HepG2 (cell line): ENCODE data around the gene KCNK10. TPM values are rescaled to one million over a fixed set of nuclear protein-coding genes. Genes with fewer than 3 reads are reported as not detected.

Experiments used
- ATAC-seq: fragments of 200-7000 bp; cut with Tn5 transposase; 3 replicates; pipeline ENCODE4 v1.9.1; 2020; ENCODE audit warnings: mild to moderate bottlenecking, moderate library complexity
- BruUV-seq: library from RNA; stranded (reverse); fragments of 400-500 nt; replicated peaks from 2 replicates; lab custom pipeline; 2021; lab: Mats Ljungman, UMichigan
- CTCF ChIA-PET: fragments of 300-600 bp; formaldehyde crosslinking; extraction: SDS; loops from one replicate; lab custom pipeline; 2021; ENCODE audit warnings: low total read pairs, inconsistent platforms, low intra/inter-chr PET ratio; lab: Yijun Ruan, JAX
- POLR2A ChIA-PET: fragments of 350-600 bp; sonication (Branson Sonifier 250); formaldehyde crosslinking; loops from one replicate; lab custom pipeline; 2020; ENCODE audit warnings: antibody characterized with exemption, inconsistent platforms; lab: Yijun Ruan, JAX
- DNase-seq: peaks from one replicate; pipeline ENCODE4 v3.0.0-alpha.2; 2015; ENCODE audit warnings: low spot score
- FAIRE-seq: peaks from 3 replicates; lab custom pipeline; 2011; peaks lifted over from hg19 to GRCh38; lab: Jason Lieb, UNC
- H2AFZ ChIP-seq: one replicate; pipeline ENCODE4 v1.6.1; 2011; ENCODE audit warnings: low read length, inconsistent platforms
- H3K27ac ChIP-seq: fragments of 300-600 bp; 3 replicates; pipeline ENCODE4 v1.8.0; 2011; ENCODE audit warnings: mixed run types, mild to moderate bottlenecking, mixed read lengths, low read length, inconsistent platforms; ENCODE audit not compliant: insufficient read depth; ENCODE audit errors: extremely low read length
- H3K27me3 ChIP-seq, 2 experiments: fragments of 200-600 bp in 1 of 2; 2 replicates in 1 of 2; 3 replicates in 1 of 2; pipeline versions ENCODE4 v1.6.0 to v1.8.0; 2011; ENCODE audit warnings: low read length in 2 of 2, mild to moderate bottlenecking in 2 of 2, moderate library complexity in 2 of 2, inconsistent platforms in 1 of 2; ENCODE audit not compliant: insufficient read depth in 2 of 2, control insufficient read depth in 1 of 2
- H3K36me3 ChIP-seq, 2 experiments: fragments of 200-600 bp in 1 of 2; replicated peaks in 1 of 2; 2 replicates in 1 of 2; 3 replicates in 1 of 2; pipeline versions ENCODE4 v1.5.1 to v1.8.0; 2011; ENCODE audit warnings: low read length in 2 of 2, inconsistent platforms in 1 of 2; ENCODE audit not compliant: insufficient read depth in 2 of 2, control insufficient read depth in 1 of 2
- H3K4me1 ChIP-seq: 2 replicates; pipeline ENCODE4 v1.5.1; 2012; ENCODE audit warnings: low read length, inconsistent platforms; ENCODE audit not compliant: insufficient read depth
- H3K4me2 ChIP-seq: 2 replicates; pipeline ENCODE4 v1.6.0; 2011; ENCODE audit warnings: low read depth, low read length, inconsistent platforms
- H3K4me3 ChIP-seq, 3 experiments: fragments of 200-600 bp in 1 of 3; sonication (generic), shearing (Covaris generic) in 1 of 3; replicated peaks in 1 of 3; 2 replicates each; pipeline ENCODE4 v1.5.1; 2011 to 2016; ENCODE audit warnings: low read length in 3 of 3, inconsistent platforms in 2 of 3, low read depth in 2 of 3, mild to moderate bottlenecking in 2 of 3, control low read depth in 1 of 3, mixed read lengths in 1 of 3; ENCODE audit not compliant: insufficient read depth in 1 of 3
- H3K79me2 ChIP-seq: one replicate; pipeline ENCODE4 v1.6.1; 2011; ENCODE audit warnings: low read length, inconsistent platforms; ENCODE audit not compliant: insufficient read depth
- H3K9ac ChIP-seq: 2 replicates; pipeline ENCODE4 v1.6.0; 2011; ENCODE audit warnings: mild to moderate bottlenecking, low read depth, low read length, inconsistent platforms; ENCODE audit not compliant: insufficient read depth
- H3K9me3 ChIP-seq: 2 replicates; pipeline ENCODE4 v1.5.1; 2012; ENCODE audit warnings: mild to moderate bottlenecking, low read length
- H4K20me1 ChIP-seq: 2 replicates; pipeline ENCODE4 v1.6.0; 2011; ENCODE audit warnings: inconsistent platforms, mild to moderate bottlenecking, low read length, moderate library complexity; ENCODE audit not compliant: insufficient read depth
- HNRNPL ChIP-seq: fragments of 200-400 bp; formaldehyde crosslinking; IDR thresholded peaks from 2 replicates; pipeline ENCODE4 v1.6.1; 2017; ENCODE audit warnings: mild to moderate bottlenecking, low read depth, low read length
- REL ChIP-seq: sonication (generic); formaldehyde crosslinking; conservative IDR thresholded peaks from 2 replicates; pipeline ENCODE4 v1.8.0; 2022; ENCODE audit warnings: mild to moderate bottlenecking, missing genetic modification reagents, moderate library complexity
- ZBTB40 ChIP-seq, 2 experiments: fragments of 450-650 bp in 1 of 2; sonication (generic) in 1 of 2; formaldehyde crosslinking in 1 of 2; IDR thresholded peaks; 2 replicates each; pipeline versions ENCODE4 v1.6.1 to v1.8.0; 2016 to 2022; ENCODE audit warnings: antibody characterized with exemption in 1 of 2, mild to moderate bottlenecking in 1 of 2, missing genetic modification reagents in 1 of 2
- WGBS: methylation state at CpG from one replicate; pipeline ENCODE4 v1.1.6; 2017; ENCODE audit warnings: low lambda C conversion rate; 5-methylcytosine and 5-hydroxymethylcytosine counted together
- in situ Hi-C: cut with HindIII; loops from 2 replicates; pipeline ENCODE4 v1.10.0; 2017; ENCODE audit warnings: low pct_unique_long_range_greater_than_20kb; ENCODE audit not compliant: extremely low pct_ligation_motif_present
- intact Hi-C: fragments of 100-400 bp; cut with micrococcal nuclease; formaldehyde crosslinking; loops from one replicate; pipeline ENCODE4 v1.10.0; 2022; ENCODE audit not compliant: unreplicated experiment
- polyA plus RNA-seq, 8 experiments: library from polyadenylated mRNA; depleted of rRNA in 3 of 8; stranded (reverse) in 7 of 8; unstranded in 1 of 8; fragments of >200 nt; fragmentation: Illumina TruSeq in 4 of 8; extraction: Trizol in 4 of 8; gene quantifications; 2 replicates each; pipeline versions ENCODE4 v1.2.1 to v1.2.3, GENCODE V29; 2011 to 2016; ENCODE audit warnings: low read depth in 4 of 8, missing spikeins in 1 of 8, mixed read lengths in 1 of 8; ENCODE audit not compliant: insufficient read depth in 1 of 8
- total RNA-seq, 5 experiments: library from RNA; depleted of rRNA; stranded (reverse); fragments of >200 nt; fragmentation: Illumina TruSeq; extraction: Trizol; gene quantifications; 2 replicates each; pipeline ENCODE4 v1.2.3, GENCODE V29; 2016; ENCODE audit warnings: low read depth in 1 of 5

Gene KCNK10
- total and polyA plus RNA-seq, 2 of the 13 experiments (the other 11 are each of a cell fraction or from before 2014, with no cell fraction given) = not detected

GRCh38 chr14:88210426-88210825 lies 112.6 kb downstream of the KCNK10 start:
- DNase-seq (no peak), ATAC-seq (no peak), FAIRE-seq (no peak)
- in situ Hi-C loops = no loop called here
- Histone ChIP-seq H2AFZ (no peak overlapping the region), H3K9me3 (no peaks in the 10 kb centered on the region), H3K27me3 (peaks cover 1 to 6% of the 10 kb centered on the region in 2 experiments; a peak in 4 of 5 replicates), H3K4me2 (no peak overlapping the region), H3K36me3 (no peaks in the 10 kb centered on the region), H3K4me3 (no peak overlapping the region), H3K79me2 (no peaks in the 10 kb centered on the region), H3K9ac (no peak overlapping the region), H3K27ac (no peak overlapping the region), H3K4me1 (no peaks in the 10 kb centered on the region), H4K20me1 (no peaks in the 10 kb centered on the region)
- BruUV-seq = no TSS peak
- ChIA-PET CTCF (no interaction called here), POLR2A (no interaction called here)
- intact Hi-C loops = no loop called here
- no peak for TF ChIP-seq ZBTB40 (IDR thresholded peaks at IDR 0.05)
- TF ChIP-seq ZBTB40 (CRISPR knock-in tag; IDR thresholded peaks at IDR 0.05) = no peak
- TF ChIP-seq HNRNPL = no peak
- no peak for TF ChIP-seq REL (CRISPR knock-in tag)
- WGBS = 14% methylated on average over 8 of the region's 8 CpGs
